Ovary (tissue), 9 donors: ENCODE data around the gene DAAM2. TPM values are rescaled to one million over a fixed set of nuclear protein-coding genes. Genes with fewer than 3 reads are reported as not detected.

Experiments
- DNase-seq, 5 donors: peaks; one replicate each; pipeline ENCODE4 v3.0.0-alpha.2; 2019 to 2020
- H3K27ac ChIP-seq, 2 donors: fragments of 200-600 bp; one replicate each; pipeline versions ENCODE4 v1.5.1 to v1.8.0; 2019 to 2022
- H3K27me3 ChIP-seq: fragments of 200-600 bp; one replicate; pipeline ENCODE4 v1.8.0; 2022
- H3K36me3 ChIP-seq: fragments of 200-600 bp; sonication (generic); one replicate; pipeline ENCODE4 v1.5.1; 2019
- H3K4me1 ChIP-seq: one replicate; pipeline ENCODE4 v1.8.1; 2013; ENCODE audit warnings: mild to moderate bottlenecking, moderate library complexity; ENCODE audit not compliant: insufficient read depth
- H3K4me3 ChIP-seq: fragments of 200-600 bp; sonication (generic); one replicate; pipeline ENCODE4 v1.5.1; 2017
- H3K9me3 ChIP-seq, 2 donors: fragments of 200-600 bp in 1 of 2; sonication (generic) in 1 of 2; one replicate each; pipeline versions ENCODE4 v1.5.1 to v1.8.1; 2013 to 2019; ENCODE audit warnings: mild to moderate bottlenecking in 1 of 2, moderate library complexity in 1 of 2
- CTCF ChIP-seq, 3 donors: fragments of 450-650 bp in 2 of 3; fragments of 200-600 bp in 1 of 3; IDR thresholded peaks; one replicate each; pipeline versions ENCODE4 v1.5.1 to v1.8.0; 2016 to 2022; ENCODE audit warnings: antibody characterized with exemption in 3 of 3, mild to moderate bottlenecking in 1 of 3
- EP300 ChIP-seq: sonication (generic); formaldehyde crosslinking; IDR thresholded peaks from one replicate; pipeline ENCODE4 v1.6.1; 2017; ENCODE audit warnings: antibody characterized with exemption
- POLR2A ChIP-seq: fragments of 450-650 bp; IDR thresholded peaks from one replicate; pipeline ENCODE4 v1.6.1; 2017; ENCODE audit warnings: antibody characterized with exemption, mild to moderate bottlenecking, moderate library complexity
- WGBS, 3 donors: extraction: QIAGEN DNeasy Blood & Tissue Kit in 1 of 3; methylation state at CpG; one replicate each; pipeline versions ENCODE4 v1.1.5 to v1.1.7; 2013 to 2017; 5-methylcytosine and 5-hydroxymethylcytosine counted together
- intact Hi-C, 4 donors: fragments of 100-400 bp; cut with DNase I; formaldehyde crosslinking; loops; one replicate each; pipeline versions ENCODE4 v1.11.0 to v1.15.1; 2022 to 2023
- polyA plus RNA-seq, 2 donors: library from polyadenylated mRNA; stranded (reverse); fragments of 200-250 nt in 1 of 2; fragments of 350-450 nt in 1 of 2; fragmentation: Illumina TruSeq in 1 of 2; extraction: RNeasy Lipid Tissue Mini Kit (QIAGEN cat#74804) in 1 of 2; gene quantifications; one replicate each; pipeline ENCODE4 v1.2.3, GENCODE V29; 2013 to 2014
- total RNA-seq, 7 donors: library from RNA; depleted of rRNA in 2 of 7; stranded (reverse); fragments of >200 nt in 2 of 7; fragmentation: NEBNext Ultra II Directional in 3 of 7; extraction: Animal tissue kit (Norgen Biotek cat#: 25700) in 3 of 7; gene quantifications; one replicate each; pipeline versions ENCODE4 v1.1.0 to v1.2.4, GENCODE V29; 2016 to 2023
- donor health status: DM: no; HTN: no; CAD: no; lungs with moderate emphysema.
- donor health status: DM: no; HTN: no; CAD: no.
- donor health status: Bipolar disorder and iron deficiency.
- donor health status: DM: yes; HTN: yes; CAD: no.
- donor health status: DM: no; HTN: no; CAD: no.
- donor health status: DM: yes; HTN: yes; CAD: no.

Gene DAAM2
- total and polyA plus RNA-seq, 9 donors = 8.5 to 27.8 (median 18.5) TPM

- no peak for DNase-seq
- H3K27me3 ChIP-seq = no peaks in the 10 kb centered on the region
- no peaks in the 10 kb centered on the region for H3K9me3 ChIP-seq
- H3K4me3 ChIP-seq = no peak overlapping the region
- intact Hi-C loops = no loop called here
- no peak overlapping the region for H3K27ac ChIP-seq
- WGBS, 3 donors = 90 to 93% (median 91%) methylated on average over 8 of the region's 8 CpGs
- peaks cover 4% of the 10 kb centered on the region for H3K4me1 ChIP-seq
- no peaks in the 10 kb centered on the region for H3K36me3 ChIP-seq
- no peak for TF ChIP-seq EP300
- TF ChIP-seq CTCF (IDR thresholded peaks at IDR 0.05) = no peak
- no peak for TF ChIP-seq POLR2A
Measured at GRCh38 chr6:39932386-39932910, 140.3 kb downstream of the DAAM2 start.

- H3K27me3 ChIP-seq = no peaks in the 10 kb centered on the region
- intact Hi-C loops = no loop called here
- H3K4me1 ChIP-seq = peaks cover 4% of the 10 kb centered on the region
- TF ChIP-seq POLR2A (no peak), CTCF (IDR thresholded peaks at IDR 0.05) (no peak), EP300 (no peak)
- H3K9me3 ChIP-seq = no peaks in the 10 kb centered on the region
- peak overlapping the region; percentile 81 to 85 for H3K27ac ChIP-seq
- no peaks in the 10 kb centered on the region for H3K36me3 ChIP-seq
- WGBS, 3 donors = 19 to 25% (median 21%) methylated on average over 9 of the region's 9 CpGs
- peak overlapping the region; percentile 86 for H3K4me3 ChIP-seq
- no peak for DNase-seq
Measured at GRCh38 chr6:39933669-39934130, 141.5 kb downstream of the DAAM2 start.

DNA sequence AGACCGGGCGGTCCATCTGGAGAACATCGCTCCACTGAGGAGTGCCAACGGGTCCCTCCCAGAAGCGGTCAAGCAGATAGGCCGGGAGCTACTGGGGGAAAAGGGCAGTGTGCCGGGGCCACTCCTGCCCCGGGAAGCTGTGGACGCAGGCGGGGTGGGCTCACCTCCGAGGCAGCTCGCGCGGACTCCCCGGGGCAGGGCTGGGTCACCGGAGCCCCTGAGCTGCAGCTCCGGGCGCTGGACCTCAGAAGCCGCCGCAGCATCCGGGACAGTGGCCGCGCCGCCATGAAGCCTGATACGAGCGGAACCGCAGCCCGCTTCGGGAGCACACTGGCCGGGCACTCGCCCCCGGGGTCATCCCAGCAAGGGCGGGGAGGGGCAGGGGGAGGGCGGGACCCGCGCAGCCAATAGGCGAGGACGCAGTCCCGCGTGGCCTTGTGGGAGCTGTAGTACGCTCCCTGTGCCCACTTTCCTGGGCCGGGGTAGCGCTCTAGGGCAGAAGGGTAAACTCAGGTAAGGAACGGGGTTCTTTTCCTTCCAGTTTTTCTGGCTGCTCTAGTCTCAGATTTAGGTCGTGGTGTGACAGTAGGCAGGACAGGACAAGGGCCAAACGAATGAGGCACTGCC lies 142.1 kb downstream of the DAAM2 start, which contains the start of gene MOCS1:
Gene MOCS1 (minus strand): TSS at position 332 of the 627 bp plus-strand sequence. CDS start 45 bp downstream, at position 287.
- Histone ChIP-seq H3K27ac (peak within 1 kb of the TSS; percentile 81 to 85), H3K27me3 (no peaks in the 10 kb centered on the region), H3K9me3 (no peaks in the 10 kb centered on the region), H3K4me1 (peaks cover 4% of the 10 kb centered on the region), H3K4me3 (peak within 1 kb of the TSS; percentile 86), H3K36me3 (no peaks in the 10 kb centered on the region)
- TF ChIP-seq EP300 (no peak), POLR2A (peak; percentile 56)
- intact Hi-C loops = no loop called here
- 1 to 4% (median 1%) methylated on average over 45 to 46 of the region's 46 CpGs for WGBS, 3 donors
- DNase-seq = peak; percentile 82 to 90 (median 86)

- no peaks in the 10 kb centered on the region for H3K27me3 ChIP-seq
- peaks cover 4% of the 10 kb centered on the region for H3K4me1 ChIP-seq
- no peak for DNase-seq
- WGBS, 3 donors = 70 to 82% (median 79%) methylated on average over 2 of the region's 2 CpGs
- no peak overlapping the region for H3K27ac ChIP-seq
- no peak for TF ChIP-seq EP300
- TF ChIP-seq POLR2A = no peak
- TF ChIP-seq CTCF (IDR thresholded peaks at IDR 0.05) = no peak
- H3K9me3 ChIP-seq = no peaks in the 10 kb centered on the region
- H3K36me3 ChIP-seq = no peaks in the 10 kb centered on the region
- intact Hi-C loops = no loop called here
- H3K4me3 ChIP-seq = no peak overlapping the region
Measured at GRCh38 chr6:39935241-39935640, 143.1 kb downstream of the DAAM2 start.

- H3K4me1 ChIP-seq = peaks cover 4% of the 10 kb centered on the region
- 92 to 98% (median 95%) methylated on average over 1 of the region's 1 CpG for WGBS, 3 donors
- H3K27ac ChIP-seq = no peak overlapping the region
- H3K4me3 ChIP-seq = no peak overlapping the region
- DNase-seq = no peak
- intact Hi-C loops = no loop called here
- no peaks in the 10 kb centered on the region for H3K36me3 ChIP-seq
- TF ChIP-seq EP300 = no peak
- no peak for TF ChIP-seq CTCF (IDR thresholded peaks at IDR 0.05)
- TF ChIP-seq POLR2A = no peak
- no peaks in the 10 kb centered on the region for H3K9me3 ChIP-seq
- no peaks in the 10 kb centered on the region for H3K27me3 ChIP-seq
Measured at GRCh38 chr6:39936857-39937256, 144.7 kb downstream of the DAAM2 start.
